ENCODE measurements around the gene KLHDC8B. TPM values are rescaled to one million over a fixed set of nuclear protein-coding genes. Genes with fewer than 3 reads are reported as not detected.

The KLHDC8B gene
- total and polyA plus RNA-seq, 10 of the 15 experiments (the other 5 are each of a cell fraction or from before 2014, with no cell fraction given) = 0.31 to 1.5 (median 0.85) TPM; not detected in 1

DNA sequence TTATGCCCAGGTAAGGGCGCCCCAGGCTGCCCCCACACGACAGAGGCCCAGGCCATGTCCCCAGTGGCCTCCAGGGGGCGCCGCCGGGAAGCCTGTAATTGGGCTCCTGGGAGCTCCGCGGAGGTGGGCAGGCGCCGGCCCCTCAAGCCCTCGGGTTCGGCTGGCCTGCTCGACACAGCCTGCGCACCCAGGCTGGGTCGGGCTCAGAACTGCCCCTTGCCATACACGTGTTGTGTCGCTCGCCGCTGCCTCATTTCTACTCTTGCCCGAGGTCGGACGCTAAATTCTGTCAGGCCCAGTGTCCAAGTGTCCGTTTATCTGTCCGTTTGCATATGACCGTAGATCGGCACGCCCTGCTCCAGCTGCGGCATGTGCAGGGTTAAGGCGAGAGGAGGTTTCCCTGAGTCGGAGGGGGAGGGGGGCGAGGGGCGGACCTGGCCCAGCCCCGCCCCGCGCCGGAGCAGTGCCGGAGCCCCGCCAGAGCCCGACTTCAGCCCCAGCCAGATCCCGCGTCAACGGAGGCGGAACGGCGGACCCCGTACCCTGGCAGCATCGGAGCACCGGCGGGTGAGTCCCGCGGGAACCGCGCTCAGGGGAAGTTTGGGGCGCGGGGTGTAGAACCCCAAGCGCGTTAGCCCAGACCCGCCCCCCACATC lies at the start of gene KLHDC8B (continued):
- no peak for TF ChIP-seq SUPT20H (IDR thresholded peaks at IDR 0.05; ENCODE audit: borderline replicate concordance, control insufficient read depth, low read depth, low read length)
- TF ChIP-seq STAT3 (IDR thresholded peaks at IDR 0.05; ENCODE audit: low read depth, low read length) = no peak
- TF ChIP-seq NFYA (IDR thresholded peaks at IDR 0.05; ENCODE audit: borderline replicate concordance, low read depth, low read length) = no peak
- TF ChIP-seq SIN3A (IDR thresholded peaks at IDR 0.05; ENCODE audit: low read depth, low read length) = no peak
- TF ChIP-seq HCFC1 (IDR thresholded peaks at IDR 0.05; ENCODE audit: low read length) = no peak
- no peak for TF ChIP-seq ZNF217 (IDR thresholded peaks at IDR 0.05)
- TF ChIP-seq ASH2L (IDR thresholded peaks at IDR 0.05; ENCODE audit: borderline replicate concordance, low read depth) = no peak
- 0 out of 2 replicates have a peak, but pooled peaks have one; percentile 33 for TF ChIP-seq RELB (IDR thresholded peaks at IDR 0.05; ENCODE audit: low read depth)
- TF ChIP-seq ATF2 (IDR thresholded peaks at IDR 0.05; ENCODE audit: low read length) = no peak
- no peak for TF ChIP-seq HDGF (IDR thresholded peaks at IDR 0.05)
- no peak for TF ChIP-seq MYB (IDR thresholded peaks at IDR 0.05; ENCODE audit: borderline replicate concordance, low read depth, low read length)
- TF ChIP-seq IKZF1 (conservative IDR thresholded peaks at IDR 0.05) = peak; percentile 36
- no peak for TF ChIP-seq HSF1 (IDR thresholded peaks at IDR 0.05; ENCODE audit: low read depth, low read length)
- no peak for TF ChIP-seq GABPA (IDR thresholded peaks at IDR 0.05; ENCODE audit: low read depth)
- TF ChIP-seq, protein P1, sequence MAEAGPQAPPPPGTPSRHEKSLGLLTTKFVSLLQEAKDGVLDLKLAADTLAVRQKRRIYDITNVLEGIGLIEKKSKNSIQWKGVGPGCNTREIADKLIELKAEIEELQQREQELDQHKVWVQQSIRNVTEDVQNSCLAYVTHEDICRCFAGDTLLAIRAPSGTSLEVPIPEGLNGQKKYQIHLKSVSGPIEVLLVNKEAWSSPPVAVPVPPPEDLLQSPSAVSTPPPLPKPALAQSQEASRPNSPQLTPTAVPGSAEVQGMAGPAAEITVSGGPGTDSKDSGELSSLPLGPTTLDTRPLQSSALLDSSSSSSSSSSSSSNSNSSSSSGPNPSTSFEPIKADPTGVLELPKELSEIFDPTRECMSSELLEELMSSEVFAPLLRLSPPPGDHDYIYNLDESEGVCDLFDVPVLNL (IDR thresholded peaks at IDR 0.05; ENCODE audit: low read depth, low read length) = no peak
- TF ChIP-seq STAT1 (conservative IDR thresholded peaks at IDR 0.05) = peak; percentile 91; the same call in 1 of the 2 replicates
- TF ChIP-seq REST (IDR thresholded peaks at IDR 0.05; ENCODE audit: low read depth, low read length) = no peak
- TF ChIP-seq BRCA1 (IDR thresholded peaks at IDR 0.05; ENCODE audit: low read depth, low read length) = no peak
- TF ChIP-seq KLF5 (IDR thresholded peaks at IDR 0.05; ENCODE audit: partially characterized antibody) = no peak

All from GM12878 (cell line).